ENCODE results near the gene TOMM34.

Gene TOMM34

GRCh38 chr20:44909872-44910689, 50.1 kb downstream of the TOMM34 start, which contains the start of gene PABPC1L:
PABPC1L (plus strand) TSS chr20:44910060; CDS start chr20:44910144, 84 bp downstream.
- TF ChIP-seq CTCF (IDR thresholded peaks at IDR 0.05; ENCODE audit: low read depth, low read length, missing control alignments), result no peak
- in situ Hi-C loops (cut with HindIII; ENCODE audit: low pct_ligation_motif_present, low sequenced_read_pairs), result no loop called here
- peak; percentile 49 for DNase-seq
- Histone ChIP-seq H3K4me3 (ENCODE audit: low read depth, low read length) (peak within 1 kb of the TSS; percentile 77), H3K36me3 (replicated peaks) (peaks cover 33% of the 10 kb centered on the region), H3K27ac (peak within 1 kb of the TSS; percentile 1), H3K27me3 (replicated peaks) (no peaks in the 10 kb centered on the region)

- in situ Hi-C loops (cut with HindIII; ENCODE audit: low pct_ligation_motif_present, low sequenced_read_pairs), result no loop called here
- no peak for TF ChIP-seq CTCF (IDR thresholded peaks at IDR 0.05; ENCODE audit: low read depth, low read length, missing control alignments)
- Histone ChIP-seq H3K27ac (no peak overlapping the region), H3K36me3 (replicated peaks) (peaks cover 41% of the 10 kb centered on the region), H3K27me3 (replicated peaks) (no peaks in the 10 kb centered on the region), H3K4me3 (ENCODE audit: low read depth, low read length) (peak overlapping the region; percentile 77)
- no peak for DNase-seq
Observed at GRCh38 chr20:44908987-44909871, 51.0 kb downstream of the TOMM34 start.

GRCh38 chr20:44904377-44904776, 55.8 kb downstream of the TOMM34 start:
- in situ Hi-C loops (cut with HindIII; ENCODE audit: low pct_ligation_motif_present, low sequenced_read_pairs), result no loop called here
- peaks cover 56% of the 10 kb centered on the region for H3K36me3 ChIP-seq (replicated peaks)
- no peak overlapping the region for H3K4me3 ChIP-seq (ENCODE audit: low read depth, low read length)
- TF ChIP-seq CTCF (IDR thresholded peaks at IDR 0.05; ENCODE audit: low read depth, low read length, missing control alignments), result no peak
- no peak overlapping the region for H3K27ac ChIP-seq
- DNase-seq, result no peak
- H3K27me3 ChIP-seq (replicated peaks), result no peaks in the 10 kb centered on the region

DNA sequence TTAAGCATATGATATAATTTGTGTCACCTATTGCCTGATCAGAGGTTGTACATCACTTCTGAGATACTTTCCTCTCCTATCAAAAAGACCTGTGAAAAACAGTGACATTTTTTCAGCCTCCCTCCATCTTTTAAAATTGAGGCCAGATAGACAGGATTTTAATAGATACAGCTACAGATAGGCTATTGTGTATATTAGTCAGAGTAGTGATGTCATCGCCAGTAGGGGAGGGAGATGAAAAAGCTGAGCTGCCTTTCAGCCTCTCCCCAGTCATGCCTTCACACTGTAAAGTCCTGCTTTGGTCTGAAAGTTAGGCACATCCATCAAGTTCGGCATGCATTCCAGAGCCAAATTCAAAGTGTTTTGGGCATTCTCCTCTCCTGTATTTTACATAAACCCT, 58.2 kb downstream of the TOMM34 start:
- peaks cover 43% of the 10 kb centered on the region for H3K36me3 ChIP-seq (replicated peaks)
- no peak for TF ChIP-seq CTCF (IDR thresholded peaks at IDR 0.05; ENCODE audit: low read depth, low read length, missing control alignments)
- no peak overlapping the region for H3K4me3 ChIP-seq (ENCODE audit: low read depth, low read length)
- H3K27me3 ChIP-seq (replicated peaks), result no peaks in the 10 kb centered on the region
- DNase-seq, result peak; percentile 46
- in situ Hi-C loops (cut with HindIII; ENCODE audit: low pct_ligation_motif_present, low sequenced_read_pairs), result no loop called here
- no peak overlapping the region for H3K27ac ChIP-seq

- TF ChIP-seq CTCF (IDR thresholded peaks at IDR 0.05; ENCODE audit: low read depth, low read length, missing control alignments), result no peak
- H3K27ac ChIP-seq, result no peak overlapping the region
- no peak for DNase-seq
- no peaks in the 10 kb centered on the region for H3K27me3 ChIP-seq (replicated peaks)
- H3K36me3 ChIP-seq (replicated peaks), result peaks cover 33% of the 10 kb centered on the region
- H3K4me3 ChIP-seq (ENCODE audit: low read depth, low read length), result no peak overlapping the region
- in situ Hi-C loops (cut with HindIII; ENCODE audit: low pct_ligation_motif_present, low sequenced_read_pairs), result no loop called here
Observed at GRCh38 chr20:44900231-44900854, 59.9 kb downstream of the TOMM34 start.

Data from brain microvascular endothelial cell (primary cell).